ENCODE data around the gene RIPOR3.

- TF ChIP-seq CTCF (IDR thresholded peaks at IDR 0.05; ENCODE audit: insufficient read depth, low read length, poor library complexity, severe bottlenecking), result no peak
- no peak for TF ChIP-seq EZH2phosphoT487 (conservative IDR thresholded peaks at IDR 0.05; ENCODE audit: low read length)
Measured at GRCh38 chr20:50728981-50729874, 37.9 kb upstream of the RIPOR3 start.
